ENCODE measurements around the gene NUP35.
"Not testable (repeated sequence)": the region's sequence is repeated elsewhere in the genome, so short reads cannot be mapped to it uniquely, and the experiment has no call there.

The NUP35 gene

GRCh38 chr2:183148955-183149354 lies 24.7 kb downstream of the NUP35 start:
- no peak for DNase-seq

- DNase-seq, result no peak
These were observed 25.2 kb downstream of the NUP35 start for GRCh38 chr2:183149489-183149888.

- DNase-seq, result not testable (repeated sequence)
These were observed 28.0 kb downstream of the NUP35 start for GRCh38 chr2:183152280-183152679.

GRCh38 chr2:183153967-183154366 lies 29.7 kb downstream of the NUP35 start:
- no peak for DNase-seq

- not testable (repeated sequence) for DNase-seq
These were observed 30.5 kb downstream of the NUP35 start for GRCh38 chr2:183154772-183155171.

- DNase-seq, result no peak
These were observed 32.9 kb downstream of the NUP35 start for GRCh38 chr2:183157131-183157530.

GRCh38 chr2:183162362-183162761 lies 38.1 kb downstream of the NUP35 start:
- DNase-seq, result no peak

GRCh38 chr2:183163821-183164649 lies 39.8 kb downstream of the NUP35 start:
- no peak for DNase-seq

- DNase-seq, result no peak
These were observed 40.4 kb downstream of the NUP35 start for GRCh38 chr2:183164650-183165015.

- no peak for DNase-seq
These were observed 42.0 kb downstream of the NUP35 start for GRCh38 chr2:183166210-183166609.

- DNase-seq, result not testable (repeated sequence)
These were observed 42.7 kb downstream of the NUP35 start for GRCh38 chr2:183166976-183167375.

GRCh38 chr2:183172220-183172887 lies 48.1 kb downstream of the NUP35 start:
- DNase-seq, result no peak

GRCh38 chr2:183179156-183179555 lies 54.9 kb downstream of the NUP35 start:
- no peak for DNase-seq

GRCh38 chr2:183185534-183185933 lies 61.3 kb downstream of the NUP35 start:
- no peak for DNase-seq

GRCh38 chr2:183186296-183186695 lies 62.1 kb downstream of the NUP35 start:
- no peak for DNase-seq

- DNase-seq, result no peak
These were observed 62.5 kb downstream of the NUP35 start for GRCh38 chr2:183186766-183187165.

GRCh38 chr2:183192343-183192742 lies 68.1 kb downstream of the NUP35 start:
- no peak for DNase-seq

- no peak for DNase-seq
These were observed 69.7 kb downstream of the NUP35 start for GRCh38 chr2:183193904-183194303.

- DNase-seq, result no peak
These were observed 71.2 kb downstream of the NUP35 start for GRCh38 chr2:183195397-183195796.

- DNase-seq, result no peak
These were observed 71.8 kb downstream of the NUP35 start for GRCh38 chr2:183195998-183196409.

GRCh38 chr2:183204397-183204796 lies 80.2 kb downstream of the NUP35 start:
- DNase-seq, result no peak

- DNase-seq, result no peak
These were observed 82.9 kb downstream of the NUP35 start for GRCh38 chr2:183207110-183207509.

- no peak for DNase-seq
These were observed 85.3 kb downstream of the NUP35 start for GRCh38 chr2:183209395-183210028.

Data from DMS79 (cell line).